A549 treated with DMSO at 1 μM for 4 hours (cell line): ENCODE data around the gene OR4D10. TPM values are rescaled to one million over a fixed set of nuclear protein-coding genes. Genes with fewer than 3 reads are reported as not detected.

Experiments used
- total RNA-seq: library from RNA; stranded (reverse); fragments of 200-300 nt; extraction: Qiagen RNA extraction; gene quantifications from 5 replicates; pipeline ENCODE4 v1.2.3, GENCODE V29; 2022; ENCODE audit warnings: low read depth

OR4D10 gene
- total RNA-seq = not detected in 5 replicates

GRCh38 chr11:59473015-59473414 lies at the start of gene OR4D10:
Gene OR4D10 (plus strand): TSS chr11:59473315. CDS start chr11:59477430, 4,115 bp downstream.

GRCh38 chr11:59426361-59427067 lies 46.6 kb upstream of the OR4D10 start, which contains the start of gene OR5A2:
Gene OR5A2 (minus strand): TSS chr11:59426413. CDS start chr11:59422953, 3,460 bp downstream.

GRCh38 chr11:59436169-59436568 lies 36.9 kb upstream of the OR4D10 start, which contains the start of gene OR5A1:
Gene OR5A1 (plus strand): TSS chr11:59436469. CDS start chr11:59443169, 6,700 bp downstream.

GRCh38 chr11:59456661-59457060 lies 16.5 kb upstream of the OR4D10 start, which contains the start of gene OR4D6:
Gene OR4D6 (plus strand): TSS chr11:59456961. CDS start chr11:59456961, 0 bp downstream.

GRCh38 chr11:59503276-59503675 lies 30.2 kb downstream of the OR4D10 start, which contains the start of gene OR4D11:
Gene OR4D11 (plus strand): TSS chr11:59503576. CDS start chr11:59503576, 0 bp downstream.

GRCh38 chr11:59510941-59511589 lies 38.0 kb downstream of the OR4D10 start, which contains the start of gene OR4D9:
Gene OR4D9 (plus strand): TSS chr11:59511539. CDS start chr11:59514913, 3,374 bp downstream.

Other genes starting within 250 kb of the OR4D10 start
- not detected in 5 replicates for gene OR5AN1, start 114.4 kb upstream of the OR4D10 start, total RNA-seq
- gene OR5A2, start 46.9 kb upstream of the OR4D10 start, total RNA-seq = not detected in 5 replicates
- gene OR5A1, start 36.8 kb upstream of the OR4D10 start, total RNA-seq = not detected in 5 replicates
- not detected in 5 replicates for gene OR4D6, start 16.4 kb upstream of the OR4D10 start, total RNA-seq
- gene OR4D11, start 30.3 kb downstream of the OR4D10 start, total RNA-seq = not detected in 5 replicates
- gene OR4D9, start 38.2 kb downstream of the OR4D10 start, total RNA-seq = not detected in 5 replicates
- gene OSBP, start 142.5 kb downstream of the OR4D10 start, total RNA-seq = 27.9 to 32.3 TPM (median 29.9 TPM) in 5 replicates
- gene PATL1, start 195.7 kb downstream of the OR4D10 start, total RNA-seq = 43.8 to 49.6 TPM (median 48.8 TPM) in 5 replicates
- gene OR10V1, start 240.5 kb downstream of the OR4D10 start, total RNA-seq = not detected in 5 replicates